ENCODE measurements around the gene RAD51D. TPM values are rescaled to one million over a fixed set of nuclear protein-coding genes. Genes with fewer than 3 reads are reported as not detected.
A peak's percentile ranks its signal among the peaks of the same experiment; 100 is the strongest.

The RAD51D gene
- polyA plus RNA-seq, 2 of the 4 experiments (the other 2 are of a cell fraction): 18.4 to 23.8 TPM

DNA sequence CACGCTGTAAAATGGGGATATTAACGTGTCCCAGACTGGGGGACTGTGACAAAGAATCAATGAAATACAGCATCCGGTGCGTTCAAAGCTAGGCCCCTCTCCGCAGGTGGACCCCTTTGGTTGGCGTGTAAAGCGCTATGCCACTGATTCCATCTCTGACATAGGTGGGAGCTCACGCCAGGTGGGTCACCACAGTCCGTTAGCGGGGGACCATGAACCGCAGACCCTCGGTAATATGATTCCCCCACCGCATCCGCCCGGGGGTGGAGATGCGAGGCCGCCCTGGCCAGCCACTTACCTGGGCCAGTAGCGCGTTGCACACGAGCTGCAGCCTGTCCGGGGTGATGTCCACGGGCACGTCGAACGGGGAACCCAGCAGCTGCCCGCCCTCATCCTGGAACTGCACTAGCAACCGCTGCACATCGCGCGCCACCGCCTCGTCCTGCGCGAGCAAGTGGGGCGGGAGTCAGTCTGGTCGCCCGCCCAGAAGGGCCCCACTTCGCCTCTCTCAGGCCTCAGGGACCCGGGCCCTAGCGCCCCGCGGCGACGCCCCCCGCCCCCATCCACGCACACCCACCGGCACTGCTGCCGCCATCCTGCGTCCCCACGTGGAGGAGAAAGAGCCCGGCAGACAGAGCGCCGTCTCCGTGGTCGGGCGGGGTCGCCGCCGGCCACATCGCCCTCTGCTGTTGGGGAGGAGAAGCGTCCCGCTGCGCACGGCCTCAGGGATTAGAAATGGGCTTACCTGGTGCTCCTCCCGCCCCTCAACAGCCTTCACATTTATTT is 22.2 kb upstream of the RAD51D start, which contains the start of gene NLE1 (continued):
- TF ChIP-seq, protein P1, sequence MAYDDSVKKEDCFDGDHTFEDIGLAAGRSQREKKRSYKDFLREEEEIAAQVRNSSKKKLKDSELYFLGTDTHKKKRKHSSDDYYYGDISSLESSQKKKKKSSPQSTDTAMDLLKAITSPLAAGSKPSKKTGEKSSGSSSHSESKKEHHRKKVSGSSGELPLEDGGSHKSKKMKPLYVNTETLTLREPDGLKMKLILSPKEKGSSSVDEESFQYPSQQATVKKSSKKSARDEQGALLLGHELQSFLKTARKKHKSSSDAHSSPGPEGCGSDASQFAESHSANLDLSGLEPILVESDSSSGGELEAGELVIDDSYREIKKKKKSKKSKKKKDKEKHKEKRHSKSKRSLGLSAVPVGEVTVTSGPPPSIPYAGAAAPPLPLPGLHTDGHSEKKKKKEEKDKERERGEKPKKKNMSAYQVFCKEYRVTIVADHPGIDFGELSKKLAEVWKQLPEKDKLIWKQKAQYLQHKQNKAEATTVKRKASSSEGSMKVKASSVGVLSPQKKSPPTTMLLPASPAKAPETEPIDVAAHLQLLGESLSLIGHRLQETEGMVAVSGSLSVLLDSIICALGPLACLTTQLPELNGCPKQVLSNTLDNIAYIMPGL (CRISPR knock-in tag; IDR thresholded peaks at IDR 0.05; ENCODE audit: borderline replicate concordance): peak; percentile 94
- no peak for TF ChIP-seq ZNF302 (CRISPR knock-in tag; IDR thresholded peaks at IDR 0.05)
- TF ChIP-seq FOSL2 (IDR thresholded peaks at IDR 0.05): no peak
- TF ChIP-seq FOSL2 (CRISPR knock-in tag; IDR thresholded peaks at IDR 0.05): peak; percentile 13; the same call in 1 of the 2 replicates
- TF ChIP-seq, protein P2, sequence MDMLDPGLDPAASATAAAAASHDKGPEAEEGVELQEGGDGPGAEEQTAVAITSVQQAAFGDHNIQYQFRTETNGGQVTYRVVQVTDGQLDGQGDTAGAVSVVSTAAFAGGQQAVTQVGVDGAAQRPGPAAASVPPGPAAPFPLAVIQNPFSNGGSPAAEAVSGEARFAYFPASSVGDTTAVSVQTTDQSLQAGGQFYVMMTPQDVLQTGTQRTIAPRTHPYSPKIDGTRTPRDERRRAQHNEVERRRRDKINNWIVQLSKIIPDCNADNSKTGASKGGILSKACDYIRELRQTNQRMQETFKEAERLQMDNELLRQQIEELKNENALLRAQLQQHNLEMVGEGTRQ (IDR thresholded peaks at IDR 0.05): peak; percentile 56; the same call in 1 of the 2 replicates
- TF ChIP-seq RAD21 (conservative IDR thresholded peaks at IDR 0.05 in 1 of 2, IDR thresholded peaks at IDR 0.05 in 1 of 2): peak; percentile 30 to 48
- peak; percentile 72 for TF ChIP-seq SMC3 (IDR thresholded peaks at IDR 0.05)
- no peak for TF ChIP-seq EP300 (IDR thresholded peaks at IDR 0.05)
- TF ChIP-seq POLR2A (IDR thresholded peaks at IDR 0.05; ENCODE audit: low read length): peak; percentile 87
- TF ChIP-seq PHF8 (IDR thresholded peaks at IDR 0.05; ENCODE audit: borderline replicate concordance, low read depth): peak; percentile 77
- TF ChIP-seq, protein P3, sequence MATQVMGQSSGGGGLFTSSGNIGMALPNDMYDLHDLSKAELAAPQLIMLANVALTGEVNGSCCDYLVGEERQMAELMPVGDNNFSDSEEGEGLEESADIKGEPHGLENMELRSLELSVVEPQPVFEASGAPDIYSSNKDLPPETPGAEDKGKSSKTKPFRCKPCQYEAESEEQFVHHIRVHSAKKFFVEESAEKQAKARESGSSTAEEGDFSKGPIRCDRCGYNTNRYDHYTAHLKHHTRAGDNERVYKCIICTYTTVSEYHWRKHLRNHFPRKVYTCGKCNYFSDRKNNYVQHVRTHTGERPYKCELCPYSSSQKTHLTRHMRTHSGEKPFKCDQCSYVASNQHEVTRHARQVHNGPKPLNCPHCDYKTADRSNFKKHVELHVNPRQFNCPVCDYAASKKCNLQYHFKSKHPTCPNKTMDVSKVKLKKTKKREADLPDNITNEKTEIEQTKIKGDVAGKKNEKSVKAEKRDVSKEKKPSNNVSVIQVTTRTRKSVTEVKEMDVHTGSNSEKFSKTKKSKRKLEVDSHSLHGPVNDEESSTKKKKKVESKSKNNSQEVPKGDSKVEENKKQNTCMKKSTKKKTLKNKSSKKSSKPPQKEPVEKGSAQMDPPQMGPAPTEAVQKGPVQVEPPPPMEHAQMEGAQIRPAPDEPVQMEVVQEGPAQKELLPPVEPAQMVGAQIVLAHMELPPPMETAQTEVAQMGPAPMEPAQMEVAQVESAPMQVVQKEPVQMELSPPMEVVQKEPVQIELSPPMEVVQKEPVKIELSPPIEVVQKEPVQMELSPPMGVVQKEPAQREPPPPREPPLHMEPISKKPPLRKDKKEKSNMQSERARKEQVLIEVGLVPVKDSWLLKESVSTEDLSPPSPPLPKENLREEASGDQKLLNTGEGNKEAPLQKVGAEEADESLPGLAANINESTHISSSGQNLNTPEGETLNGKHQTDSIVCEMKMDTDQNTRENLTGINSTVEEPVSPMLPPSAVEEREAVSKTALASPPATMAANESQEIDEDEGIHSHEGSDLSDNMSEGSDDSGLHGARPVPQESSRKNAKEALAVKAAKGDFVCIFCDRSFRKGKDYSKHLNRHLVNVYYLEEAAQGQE (IDR thresholded peaks at IDR 0.05): no peak
- TF ChIP-seq GATA3 (IDR thresholded peaks at IDR 0.05; ENCODE audit: borderline replicate concordance): peak; percentile 40; the same call in 1 of the 2 replicates
- TF ChIP-seq MYC (IDR thresholded peaks at IDR 0.05; ENCODE audit: borderline replicate concordance, low read length): peak; percentile 99

DNA sequence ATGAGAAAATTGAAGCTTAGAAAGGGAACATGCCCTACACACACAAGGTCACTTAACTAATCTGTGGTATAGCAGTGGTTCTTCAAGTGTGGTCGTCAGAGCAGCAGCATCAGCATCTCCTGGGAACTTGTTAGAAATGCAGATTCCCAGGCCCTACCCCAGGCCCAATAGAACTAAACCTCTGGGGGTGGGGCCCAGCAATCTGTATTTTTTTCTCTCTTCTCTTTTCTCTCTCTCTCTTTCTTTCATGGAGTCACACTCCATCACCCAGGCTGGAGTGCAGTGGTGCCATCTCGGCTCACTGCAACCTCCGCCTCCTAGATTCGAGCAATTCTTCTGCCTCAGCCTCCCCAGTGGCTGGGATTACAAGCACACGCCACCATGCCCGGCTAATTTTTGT is 18.6 kb upstream of the RAD51D start:
- Histone ChIP-seq H3K4me3 (no peak overlapping the region), H3K27ac (no peak overlapping the region), H3K9me3 (no peaks in the 10 kb centered on the region), H3K4me2 (no peak overlapping the region), H3K4me1 (peaks cover 9% of the 10 kb centered on the region; the same call in 2 of the 3 replicates)
- FAIRE-seq (no peak), DNase-seq (ENCODE audit: low read depth in 1 of 2, low spot score in 1 of 2) (no peak), ATAC-seq (no peak)
- POLR2A ChIA-PET: no interaction called here
- CTCF ChIA-PET: interaction anchor here (2.9 kb wide), 1 partner anchor 18 kb away, joined by 23 read pairs; the partner anchor contains the start of gene RAD51D
- TF ChIP-seq CHD4 (IDR thresholded peaks at IDR 0.05; ENCODE audit: borderline replicate concordance) (no peak), RARB (CRISPR knock-in tag; IDR thresholded peaks at IDR 0.05) (no peak), MYC (IDR thresholded peaks at IDR 0.05; ENCODE audit: borderline replicate concordance, low read length) (no peak), RFX5 (IDR thresholded peaks at IDR 0.05) (no peak), SMC3 (IDR thresholded peaks at IDR 0.05) (no peak), KDM5A (IDR thresholded peaks at IDR 0.05) (no peak)
- TF ChIP-seq, protein P4, sequence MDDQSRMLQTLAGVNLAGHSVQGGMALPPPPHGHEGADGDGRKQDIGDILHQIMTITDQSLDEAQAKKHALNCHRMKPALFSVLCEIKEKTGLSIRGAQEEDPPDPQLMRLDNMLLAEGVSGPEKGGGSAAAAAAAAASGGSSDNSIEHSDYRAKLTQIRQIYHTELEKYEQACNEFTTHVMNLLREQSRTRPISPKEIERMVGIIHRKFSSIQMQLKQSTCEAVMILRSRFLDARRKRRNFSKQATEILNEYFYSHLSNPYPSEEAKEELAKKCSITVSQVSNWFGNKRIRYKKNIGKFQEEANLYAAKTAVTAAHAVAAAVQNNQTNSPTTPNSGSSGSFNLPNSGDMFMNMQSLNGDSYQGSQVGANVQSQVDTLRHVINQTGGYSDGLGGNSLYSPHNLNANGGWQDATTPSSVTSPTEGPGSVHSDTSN (IDR thresholded peaks at IDR 0.05): no peak
- TF ChIP-seq, protein P5, sequence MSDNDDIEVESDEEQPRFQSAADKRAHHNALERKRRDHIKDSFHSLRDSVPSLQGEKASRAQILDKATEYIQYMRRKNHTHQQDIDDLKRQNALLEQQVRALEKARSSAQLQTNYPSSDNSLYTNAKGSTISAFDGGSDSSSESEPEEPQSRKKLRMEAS (IDR thresholded peaks at IDR 0.05): no peak
- WGBS (ENCODE audit: missing lambda C conversion rate): 94% methylated on average over 6 of the region's 6 CpGs
